GM21825 (cell line): ENCODE data around the gene PGAM5.

Source experiments
- ATAC-seq: cut with Tn5 transposase; IDR thresholded peaks from one replicate; pipeline ENCODE4 v1.9.1; 2021; ENCODE audit warnings: mild to moderate bottlenecking, moderate library complexity; ENCODE audit not compliant: unreplicated experiment

PGAM5 gene

GRCh38 chr12:132710405-132711079 is at the start of gene PGAM5:
Gene PGAM5 (plus strand): TSS chr12:132710842. CDS start chr12:132710877, 35 bp downstream.
- ATAC-seq = peak; percentile 84

GRCh38 chr12:132660996-132661395 is 49.6 kb upstream of the PGAM5 start:
- no peak for ATAC-seq

GRCh38 chr12:132661972-132662371 is 48.7 kb upstream of the PGAM5 start:
- no peak for ATAC-seq

DNA sequence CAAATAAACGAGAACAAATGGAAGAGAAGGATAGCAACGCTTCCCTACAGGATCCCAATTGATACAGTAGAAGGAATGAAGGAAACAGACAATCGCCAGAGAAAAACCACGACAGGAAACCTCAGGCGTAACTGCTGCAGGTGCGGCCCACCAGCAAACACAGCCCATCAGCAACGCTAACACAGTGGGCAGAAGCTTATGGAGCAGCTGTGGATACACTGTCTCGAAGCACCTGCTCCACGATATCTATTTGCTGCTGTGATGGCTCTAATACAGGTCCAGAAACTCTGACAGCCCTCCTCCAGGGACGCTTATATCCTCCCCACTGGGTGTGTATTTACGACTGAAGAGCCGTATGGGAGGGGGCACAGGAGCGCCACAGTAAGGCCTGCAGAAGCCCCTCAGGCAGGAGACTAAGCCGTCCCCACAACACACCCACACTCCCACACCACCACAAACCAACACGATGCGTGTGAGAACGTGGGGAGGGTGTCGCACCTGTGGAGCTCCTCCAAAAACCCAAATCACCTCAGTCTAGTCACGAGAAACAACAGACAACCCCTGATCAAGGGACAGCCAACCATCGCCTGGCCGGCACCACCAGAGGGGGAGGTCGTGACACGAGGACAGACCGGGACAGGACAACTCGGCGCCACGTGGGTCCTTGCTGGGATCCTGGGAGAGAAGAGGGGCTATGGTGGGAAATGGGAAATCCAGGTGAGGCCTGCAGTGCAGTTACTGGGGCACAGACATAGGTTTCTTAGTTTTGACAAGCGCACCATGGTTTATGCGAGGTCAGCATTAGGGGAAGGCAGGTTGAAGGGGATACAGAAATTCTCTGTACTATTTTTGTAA is 47.5 kb upstream of the PGAM5 start:
- no peak for ATAC-seq

DNA sequence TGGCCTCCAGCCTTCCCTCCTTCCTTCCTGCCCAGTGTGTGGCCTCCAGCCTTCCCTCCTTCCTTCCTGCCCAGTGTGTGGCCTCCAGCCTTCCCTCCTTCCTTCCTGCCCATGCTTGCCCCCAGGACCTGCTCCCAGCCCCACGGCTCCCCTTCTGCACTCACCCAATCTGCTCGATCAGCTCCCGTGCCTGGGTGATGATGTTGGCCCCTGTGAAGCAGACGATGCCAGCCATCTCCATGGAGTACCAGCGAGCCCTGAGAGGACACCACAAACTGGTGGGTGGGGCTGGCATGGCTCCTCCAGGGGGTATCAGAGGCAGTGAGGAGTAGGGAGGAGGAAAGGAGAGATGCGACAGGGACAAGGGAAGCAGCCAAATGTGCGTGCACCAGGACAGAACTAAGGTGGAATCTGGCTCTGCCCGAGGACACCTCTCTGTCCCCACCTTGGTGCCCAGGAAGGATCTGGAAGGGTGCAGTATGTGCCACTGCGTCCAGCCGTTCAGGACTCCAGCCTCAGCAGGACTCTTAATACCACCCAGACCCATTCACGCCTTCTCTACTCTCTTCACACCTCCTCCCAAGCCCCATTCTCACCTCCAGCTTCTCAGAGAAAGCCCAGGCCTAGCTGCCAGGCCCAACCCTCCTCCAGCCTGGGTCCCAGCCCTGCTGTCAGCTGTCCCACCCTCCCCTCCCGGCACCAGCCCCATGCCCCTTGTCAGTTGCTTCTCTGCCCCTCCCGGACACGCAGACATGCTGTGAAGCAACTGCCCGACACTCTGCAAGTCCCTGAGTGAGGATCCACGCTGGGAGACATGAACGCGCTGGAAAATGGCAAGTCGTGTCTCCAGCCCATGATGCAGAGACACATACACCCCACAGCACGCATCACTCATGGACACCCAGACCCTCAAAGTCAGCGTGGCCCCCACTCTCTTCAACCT is 46.2 kb upstream of the PGAM5 start:
- ATAC-seq = no peak

DNA sequence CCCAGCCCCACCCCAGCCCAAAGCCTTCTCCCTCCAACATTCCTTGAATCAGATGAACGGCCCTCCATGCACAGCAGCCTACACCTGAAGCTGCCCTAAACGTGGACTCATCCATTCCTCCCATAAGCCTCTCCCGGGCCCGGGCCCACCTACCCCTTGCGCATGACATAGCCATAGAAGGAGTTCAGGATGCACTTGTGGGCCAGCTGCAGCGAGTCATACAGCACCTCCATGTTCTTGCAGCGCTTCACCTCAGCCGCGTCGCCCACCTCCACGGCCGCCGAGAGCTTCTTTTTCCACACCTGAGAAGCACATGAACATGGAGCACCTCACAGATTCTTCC is 45.5 kb upstream of the PGAM5 start:
- no peak for ATAC-seq

GRCh38 chr12:132665794-132666193 is 44.8 kb upstream of the PGAM5 start:
- no peak for ATAC-seq

DNA sequence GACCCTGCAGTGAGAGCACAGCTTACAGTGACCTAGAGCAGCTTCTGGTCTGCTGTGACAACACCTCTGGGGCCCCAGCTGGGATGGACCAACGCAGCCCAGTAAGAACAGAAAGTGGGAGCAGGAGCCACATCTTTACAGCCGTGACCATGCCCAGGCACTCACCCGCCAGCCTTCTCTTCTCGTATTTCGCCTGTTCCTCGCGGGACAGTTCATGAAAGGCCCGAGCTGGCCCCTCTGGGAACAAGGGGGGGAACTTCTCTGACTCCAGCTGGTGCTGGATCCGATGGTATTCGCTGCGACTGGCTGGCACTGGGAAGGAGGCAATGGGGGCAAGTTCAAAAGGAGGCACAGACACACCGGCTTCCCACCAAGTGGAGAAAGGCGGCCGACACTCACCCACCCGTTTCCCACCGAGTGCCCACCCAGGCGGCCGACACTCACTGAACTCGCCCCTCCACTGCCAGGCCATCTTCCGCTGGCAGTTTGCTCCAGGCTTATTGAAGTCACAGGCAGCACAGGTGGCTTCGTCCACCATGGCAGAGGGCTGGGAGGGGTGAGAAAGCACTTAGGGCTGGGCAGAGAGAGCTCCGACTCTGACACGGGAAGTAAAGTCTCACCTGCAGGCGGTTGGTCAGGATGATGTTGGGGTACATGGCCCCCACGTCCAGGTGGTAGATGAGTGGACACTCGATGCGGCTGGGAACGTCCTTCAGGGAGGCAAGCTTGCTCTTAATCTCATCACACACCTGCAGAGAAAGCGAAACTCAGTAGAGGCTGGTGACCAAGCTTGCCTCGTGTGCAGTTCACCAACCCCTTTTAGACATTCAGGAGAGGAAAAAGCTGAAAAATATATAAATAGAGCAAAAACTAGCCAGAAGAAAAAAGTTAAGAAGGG is 42.2 kb upstream of the PGAM5 start:
- no peak for ATAC-seq

- ATAC-seq = no peak
Measured at GRCh38 chr12:132669166-132669879, 41.3 kb upstream of the PGAM5 start.

DNA sequence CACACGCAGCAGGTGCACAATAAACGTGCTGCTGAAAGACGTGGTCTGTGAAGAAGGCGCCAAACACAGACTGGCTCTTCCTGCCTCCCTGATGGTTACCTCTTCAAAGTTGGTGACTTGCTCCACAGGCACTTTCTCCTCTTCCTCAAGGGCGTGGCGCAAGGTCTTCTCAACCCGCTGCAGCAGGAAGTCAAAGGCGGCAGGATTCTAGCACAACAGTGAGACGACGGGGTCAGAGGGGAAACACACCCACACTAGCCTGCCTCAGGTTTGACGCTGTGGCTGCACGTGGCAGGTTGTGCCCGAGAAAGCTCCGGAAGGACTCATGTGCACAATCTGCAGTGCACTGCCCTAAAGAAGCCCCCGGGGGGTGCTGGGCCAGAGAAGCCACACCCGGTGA is 38.5 kb upstream of the PGAM5 start:
- ATAC-seq = no peak

- no peak for ATAC-seq
Measured at GRCh38 chr12:132672678-132673077, 38.0 kb upstream of the PGAM5 start.

DNA sequence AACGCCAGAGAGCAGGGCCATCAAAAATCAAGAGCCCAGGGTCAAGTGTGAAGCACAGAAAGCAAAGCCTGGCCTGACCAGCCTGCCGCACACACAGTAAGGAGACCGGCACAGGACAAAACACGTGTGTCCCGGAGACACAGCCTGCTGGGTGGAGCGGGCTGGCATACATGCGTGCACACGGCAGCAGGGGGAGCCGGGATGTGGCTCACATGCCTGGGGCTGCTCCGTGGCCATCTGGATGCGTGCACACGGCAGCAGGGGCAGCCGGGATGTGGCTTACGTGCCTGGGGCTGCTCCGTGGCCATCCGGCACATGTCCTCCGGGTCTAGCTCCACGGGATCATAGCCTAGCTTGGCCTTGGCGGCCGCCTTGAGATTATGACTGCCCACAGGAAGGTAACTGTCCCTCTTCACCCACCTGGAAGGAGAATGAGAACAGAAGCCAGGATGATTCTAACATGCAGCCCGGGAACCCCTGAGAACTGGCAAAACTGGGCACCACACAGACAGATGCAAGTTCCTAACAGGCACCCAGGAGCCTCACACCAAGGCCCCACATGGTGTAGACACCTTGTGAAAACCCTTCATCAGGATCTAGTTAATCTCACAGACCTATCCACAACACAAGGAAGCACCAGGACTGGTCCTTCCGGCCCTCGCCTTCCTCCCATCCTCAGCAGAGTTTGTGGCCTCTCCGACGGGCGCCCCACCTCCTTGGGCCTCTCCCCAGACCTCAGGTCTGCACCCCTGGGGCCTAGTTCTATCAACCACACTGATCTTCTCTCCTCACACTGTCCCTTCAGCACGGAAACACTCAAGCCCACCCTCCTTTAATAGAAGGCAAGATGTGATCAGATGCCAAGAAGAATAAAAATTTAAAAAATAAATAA is 37.1 kb upstream of the PGAM5 start:
- no peak for ATAC-seq

DNA sequence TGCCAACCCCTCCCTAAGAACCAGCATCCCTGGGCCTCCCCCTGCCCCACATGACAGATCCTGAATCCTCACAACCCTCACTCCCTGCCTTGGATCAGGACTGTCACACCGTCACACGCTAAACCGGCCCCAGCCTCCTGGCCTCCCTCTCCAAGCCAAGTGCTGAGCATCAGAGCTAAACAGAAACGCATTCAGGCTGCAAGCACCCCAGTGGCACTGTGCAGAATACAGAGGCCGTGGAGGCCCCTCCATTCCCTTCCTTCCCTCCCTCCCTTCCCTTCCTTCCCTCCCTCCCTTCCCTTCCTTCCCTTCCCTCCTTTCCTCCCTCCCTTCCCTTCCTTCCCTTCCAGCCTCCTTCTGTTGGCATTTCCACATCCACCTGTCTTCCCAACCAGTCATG is 36.1 kb upstream of the PGAM5 start:
- ATAC-seq = no peak

GRCh38 chr12:132675757-132676432 is 34.7 kb upstream of the PGAM5 start:
- ATAC-seq = no peak

DNA sequence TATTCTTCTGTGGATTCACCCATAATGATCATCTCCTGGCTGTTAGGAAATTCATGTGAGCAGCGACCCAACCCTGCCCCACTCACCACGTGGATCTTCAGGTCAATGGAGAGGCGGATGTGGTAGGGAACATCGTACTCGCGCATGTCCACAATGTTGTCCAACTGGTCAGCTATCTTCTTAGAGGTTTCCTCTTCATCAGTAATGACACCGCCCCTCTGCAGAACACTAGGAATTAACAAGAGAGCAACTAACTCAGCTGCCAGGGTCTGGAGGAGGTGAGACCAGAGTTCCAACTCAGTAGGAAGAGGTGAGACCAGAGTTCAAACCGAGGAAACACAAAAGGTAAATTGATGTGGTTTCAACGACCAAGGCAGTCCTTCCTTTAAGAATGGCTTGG is 33.1 kb upstream of the PGAM5 start:
- no peak for ATAC-seq

GRCh38 chr12:132685400-132685799 is 25.2 kb upstream of the PGAM5 start:
- no peak for ATAC-seq

GRCh38 chr12:132686825-132687210 is 23.8 kb upstream of the PGAM5 start:
- peak; percentile 19 for ATAC-seq
